A549 treated with dexamethasone at 1 μM for 4 hours (cell line): Measurements from ENCODE around the gene ELAVL2. TPM values are rescaled to one million over a fixed set of nuclear protein-coding genes. Genes with fewer than 3 reads are reported as not detected.

Experiments used
- total RNA-seq: library from RNA; stranded (reverse); fragments of 200-300 nt; extraction: Qiagen RNA extraction; gene quantifications from 5 replicates; pipeline ENCODE4 v1.2.3, GENCODE V29; 2022

ELAVL2 gene
- 0.04 to 0.10 TPM in 2 of 5 replicates, not detected in the others for total RNA-seq

DNA sequence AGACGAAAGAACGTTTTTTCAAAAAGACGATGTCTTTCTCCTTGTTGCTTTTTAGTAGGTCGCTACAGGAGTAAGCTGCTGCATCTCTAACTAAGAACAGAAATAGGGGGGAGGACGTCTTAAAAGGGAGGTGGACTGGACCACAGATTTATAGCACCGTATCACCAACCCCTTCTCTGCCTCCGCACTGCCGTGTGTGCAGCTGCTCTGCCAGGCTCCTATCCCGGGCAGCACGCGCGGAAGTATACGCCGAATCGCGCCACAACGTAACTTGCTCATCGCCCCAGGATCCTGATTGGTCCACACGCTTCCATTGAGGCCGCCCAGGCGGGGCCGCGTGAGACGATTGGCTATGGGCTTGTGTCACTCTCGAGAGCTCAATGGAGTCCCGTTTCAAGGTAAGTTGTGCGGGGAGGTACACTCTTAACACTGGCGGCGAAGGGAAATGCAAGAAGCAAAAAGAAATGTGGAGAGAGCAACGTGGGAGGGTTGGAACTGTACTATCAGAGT is at the start of gene ELAVL2:
ELAVL2 (minus strand) TSS at position 121 of the 510 bp plus-strand sequence. CDS start 64,006 bp downstream, outside the sequence.

